Panc1 (cell line): ENCODE results near the gene MGAT5B.

Source experiments
- POLR2AphosphoS5 ChIP-seq: IDR thresholded peaks from 2 replicates; pipeline ENCODE4 v1.6.1; 2012; ENCODE audit warnings: mild to moderate bottlenecking, low read depth, low read length, moderate library complexity
- TF ChIP-seq, protein P1 (sequence below): fragments of 450-650 bp; IDR thresholded peaks from 2 replicates; pipeline ENCODE4 v1.5.1; 2017; ENCODE audit warnings: mild to moderate bottlenecking
- TF ChIP-seq, protein P2 (sequence below), 2 experiments: IDR thresholded peaks; 2 replicates each; pipeline ENCODE4 v1.6.1; 2011 to 2012; ENCODE audit warnings: low read depth in 2 of 2, control low read depth in 1 of 2, low read length in 1 of 2, mild to moderate bottlenecking in 1 of 2, moderate library complexity in 1 of 2; ENCODE audit not compliant: insufficient read depth in 1 of 2

DNA sequence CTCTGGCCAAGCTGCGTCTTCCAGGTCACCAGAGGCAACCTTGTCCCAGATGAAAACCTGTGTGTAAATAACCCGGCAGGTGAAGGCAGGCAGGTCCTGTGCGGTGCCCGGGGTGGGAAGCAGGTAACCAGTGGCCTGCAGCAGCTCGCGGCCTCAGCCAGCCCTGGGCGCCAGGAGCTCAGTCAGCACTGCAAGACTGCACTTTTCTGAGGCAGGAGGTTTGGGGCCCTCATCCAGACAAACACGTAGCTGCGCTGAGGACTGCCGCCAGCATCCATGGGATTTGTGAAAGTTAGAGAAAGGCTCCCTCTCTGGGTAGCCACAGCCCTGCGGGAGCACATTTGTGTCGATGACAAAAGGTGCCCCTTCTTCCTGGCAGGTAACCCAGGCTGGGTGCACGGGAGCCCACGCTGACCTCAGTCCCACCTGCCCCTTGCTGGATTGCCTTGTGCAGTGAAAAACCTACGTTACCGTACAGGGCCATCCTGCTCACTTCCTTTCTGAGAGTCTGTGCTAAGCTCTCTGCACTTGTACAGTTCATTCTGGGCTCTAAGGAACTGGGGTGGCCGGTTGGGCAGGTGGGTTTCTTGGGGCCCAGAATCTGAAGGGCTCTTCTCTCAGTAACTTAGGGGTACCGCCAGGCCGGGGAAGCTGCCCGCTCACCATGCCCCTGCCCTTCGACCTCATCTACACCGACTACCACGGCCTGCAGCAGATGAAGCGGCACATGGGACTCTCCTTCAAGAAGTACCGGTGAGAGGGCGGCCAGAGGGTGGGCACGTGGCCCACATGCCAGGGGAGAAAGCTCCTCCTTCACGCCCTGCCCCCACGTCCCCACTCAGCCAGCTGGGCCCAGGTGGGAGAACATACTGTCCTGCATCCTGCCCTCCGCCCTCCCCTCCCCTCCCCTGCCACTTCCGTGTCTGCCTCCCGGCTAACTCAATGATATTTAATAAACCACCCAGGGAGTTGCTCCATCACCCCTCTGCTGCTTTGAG lies 56.4 kb downstream of the MGAT5B start:
- TF ChIP-seq, protein P1, sequence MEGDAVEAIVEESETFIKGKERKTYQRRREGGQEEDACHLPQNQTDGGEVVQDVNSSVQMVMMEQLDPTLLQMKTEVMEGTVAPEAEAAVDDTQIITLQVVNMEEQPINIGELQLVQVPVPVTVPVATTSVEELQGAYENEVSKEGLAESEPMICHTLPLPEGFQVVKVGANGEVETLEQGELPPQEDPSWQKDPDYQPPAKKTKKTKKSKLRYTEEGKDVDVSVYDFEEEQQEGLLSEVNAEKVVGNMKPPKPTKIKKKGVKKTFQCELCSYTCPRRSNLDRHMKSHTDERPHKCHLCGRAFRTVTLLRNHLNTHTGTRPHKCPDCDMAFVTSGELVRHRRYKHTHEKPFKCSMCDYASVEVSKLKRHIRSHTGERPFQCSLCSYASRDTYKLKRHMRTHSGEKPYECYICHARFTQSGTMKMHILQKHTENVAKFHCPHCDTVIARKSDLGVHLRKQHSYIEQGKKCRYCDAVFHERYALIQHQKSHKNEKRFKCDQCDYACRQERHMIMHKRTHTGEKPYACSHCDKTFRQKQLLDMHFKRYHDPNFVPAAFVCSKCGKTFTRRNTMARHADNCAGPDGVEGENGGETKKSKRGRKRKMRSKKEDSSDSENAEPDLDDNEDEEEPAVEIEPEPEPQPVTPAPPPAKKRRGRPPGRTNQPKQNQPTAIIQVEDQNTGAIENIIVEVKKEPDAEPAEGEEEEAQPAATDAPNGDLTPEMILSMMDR: no peak
- no peak for TF ChIP-seq POLR2AphosphoS5
- TF ChIP-seq, protein P2, sequence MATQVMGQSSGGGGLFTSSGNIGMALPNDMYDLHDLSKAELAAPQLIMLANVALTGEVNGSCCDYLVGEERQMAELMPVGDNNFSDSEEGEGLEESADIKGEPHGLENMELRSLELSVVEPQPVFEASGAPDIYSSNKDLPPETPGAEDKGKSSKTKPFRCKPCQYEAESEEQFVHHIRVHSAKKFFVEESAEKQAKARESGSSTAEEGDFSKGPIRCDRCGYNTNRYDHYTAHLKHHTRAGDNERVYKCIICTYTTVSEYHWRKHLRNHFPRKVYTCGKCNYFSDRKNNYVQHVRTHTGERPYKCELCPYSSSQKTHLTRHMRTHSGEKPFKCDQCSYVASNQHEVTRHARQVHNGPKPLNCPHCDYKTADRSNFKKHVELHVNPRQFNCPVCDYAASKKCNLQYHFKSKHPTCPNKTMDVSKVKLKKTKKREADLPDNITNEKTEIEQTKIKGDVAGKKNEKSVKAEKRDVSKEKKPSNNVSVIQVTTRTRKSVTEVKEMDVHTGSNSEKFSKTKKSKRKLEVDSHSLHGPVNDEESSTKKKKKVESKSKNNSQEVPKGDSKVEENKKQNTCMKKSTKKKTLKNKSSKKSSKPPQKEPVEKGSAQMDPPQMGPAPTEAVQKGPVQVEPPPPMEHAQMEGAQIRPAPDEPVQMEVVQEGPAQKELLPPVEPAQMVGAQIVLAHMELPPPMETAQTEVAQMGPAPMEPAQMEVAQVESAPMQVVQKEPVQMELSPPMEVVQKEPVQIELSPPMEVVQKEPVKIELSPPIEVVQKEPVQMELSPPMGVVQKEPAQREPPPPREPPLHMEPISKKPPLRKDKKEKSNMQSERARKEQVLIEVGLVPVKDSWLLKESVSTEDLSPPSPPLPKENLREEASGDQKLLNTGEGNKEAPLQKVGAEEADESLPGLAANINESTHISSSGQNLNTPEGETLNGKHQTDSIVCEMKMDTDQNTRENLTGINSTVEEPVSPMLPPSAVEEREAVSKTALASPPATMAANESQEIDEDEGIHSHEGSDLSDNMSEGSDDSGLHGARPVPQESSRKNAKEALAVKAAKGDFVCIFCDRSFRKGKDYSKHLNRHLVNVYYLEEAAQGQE (IDR thresholded peaks at IDR 0.05; ENCODE audit: insufficient read depth in 1 of 2, low read depth in 2 of 2, low read length in 1 of 2): no peak
